GM19395 (cell line): ENCODE results near the gene SSTR4.

Experiments
- ATAC-seq: cut with Tn5 transposase; IDR thresholded peaks from one replicate; pipeline ENCODE4 v1.9.1; 2021; ENCODE audit warnings: mild to moderate bottlenecking, moderate library complexity; ENCODE audit not compliant: unreplicated experiment

SSTR4 gene

DNA sequence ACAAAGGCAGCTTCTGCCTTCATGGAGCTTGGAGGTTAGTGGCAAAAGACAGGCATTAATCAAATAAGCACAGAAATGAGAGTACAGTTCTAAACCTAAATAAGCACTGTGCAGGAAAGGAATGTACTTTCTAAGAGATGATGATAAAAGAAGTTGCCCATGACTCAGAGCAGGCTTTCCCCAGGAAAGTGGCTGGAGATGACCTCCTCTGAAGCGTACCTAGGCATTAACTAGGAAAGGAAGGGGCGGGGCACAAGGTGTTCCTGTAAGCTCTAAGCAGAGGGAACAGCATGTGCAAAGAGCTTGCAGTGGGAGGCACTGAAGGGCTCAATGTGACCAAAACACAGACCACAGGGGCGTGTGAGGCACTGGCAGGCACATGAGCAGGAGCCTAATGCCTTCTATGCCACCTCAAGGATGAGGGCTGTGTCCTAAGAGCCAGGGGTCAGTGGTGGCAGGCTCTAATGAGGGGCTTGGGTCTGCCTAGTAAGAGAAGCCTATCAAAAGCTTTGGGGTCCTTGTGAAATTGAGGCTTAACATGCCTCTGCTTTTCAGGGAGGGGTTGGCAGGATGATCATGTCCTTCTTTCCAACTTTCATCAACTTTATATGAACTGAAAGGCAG, 4.9 kb downstream of the SSTR4 start:
- no peak for ATAC-seq

GRCh38 chr20:23042270-23042669, 7.2 kb downstream of the SSTR4 start:
- no peak for ATAC-seq

GRCh38 chr20:23043376-23043775, 8.3 kb downstream of the SSTR4 start:
- ATAC-seq: no peak

DNA sequence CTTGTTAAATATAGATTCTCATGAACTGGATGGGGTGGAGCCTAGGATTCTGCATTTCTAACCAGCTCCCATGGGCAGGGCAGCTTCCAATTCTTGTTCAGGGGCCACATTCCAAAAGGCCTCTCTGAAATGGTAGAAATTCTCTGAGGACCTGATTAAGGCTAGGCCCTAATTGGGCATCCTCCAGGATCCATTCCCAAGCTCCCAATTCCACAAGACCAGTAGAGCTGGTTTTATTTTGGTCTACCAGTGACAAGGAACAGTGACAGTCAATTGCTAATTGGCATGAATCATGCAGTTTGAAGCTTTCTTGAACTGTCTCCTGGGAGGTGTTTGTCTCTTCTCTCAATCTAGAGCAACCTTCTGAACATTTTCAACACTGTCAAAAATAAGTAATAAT, 11.3 kb downstream of the SSTR4 start:
- ATAC-seq: no peak

- ATAC-seq: no peak
Observed at GRCh38 chr20:23047001-23047737, 12.1 kb downstream of the SSTR4 start.

DNA sequence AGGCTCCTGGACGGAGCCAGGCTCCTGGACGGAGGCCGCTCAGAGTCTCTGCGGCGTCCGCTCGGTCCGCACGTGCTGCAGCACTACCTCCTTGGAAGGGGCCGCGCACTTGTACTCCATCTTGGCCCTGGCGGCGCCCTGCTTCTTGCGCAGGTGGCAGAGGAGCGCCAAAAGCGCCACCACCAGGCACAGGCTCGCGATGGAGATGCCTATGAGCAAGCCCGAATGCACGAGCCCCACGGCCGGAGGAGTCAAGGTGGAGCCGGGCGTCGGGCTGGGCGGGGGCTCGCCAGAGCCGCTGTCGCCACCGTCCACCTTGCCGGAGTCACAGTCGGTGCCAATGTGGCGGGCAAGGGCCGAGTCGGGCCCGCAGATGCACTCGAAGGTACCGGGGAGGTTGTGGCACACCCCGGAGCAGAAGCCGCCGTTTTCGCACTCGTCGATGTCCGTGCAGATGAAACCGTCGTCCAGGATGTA, 12.7 kb downstream of the SSTR4 start:
- no peak for ATAC-seq

DNA sequence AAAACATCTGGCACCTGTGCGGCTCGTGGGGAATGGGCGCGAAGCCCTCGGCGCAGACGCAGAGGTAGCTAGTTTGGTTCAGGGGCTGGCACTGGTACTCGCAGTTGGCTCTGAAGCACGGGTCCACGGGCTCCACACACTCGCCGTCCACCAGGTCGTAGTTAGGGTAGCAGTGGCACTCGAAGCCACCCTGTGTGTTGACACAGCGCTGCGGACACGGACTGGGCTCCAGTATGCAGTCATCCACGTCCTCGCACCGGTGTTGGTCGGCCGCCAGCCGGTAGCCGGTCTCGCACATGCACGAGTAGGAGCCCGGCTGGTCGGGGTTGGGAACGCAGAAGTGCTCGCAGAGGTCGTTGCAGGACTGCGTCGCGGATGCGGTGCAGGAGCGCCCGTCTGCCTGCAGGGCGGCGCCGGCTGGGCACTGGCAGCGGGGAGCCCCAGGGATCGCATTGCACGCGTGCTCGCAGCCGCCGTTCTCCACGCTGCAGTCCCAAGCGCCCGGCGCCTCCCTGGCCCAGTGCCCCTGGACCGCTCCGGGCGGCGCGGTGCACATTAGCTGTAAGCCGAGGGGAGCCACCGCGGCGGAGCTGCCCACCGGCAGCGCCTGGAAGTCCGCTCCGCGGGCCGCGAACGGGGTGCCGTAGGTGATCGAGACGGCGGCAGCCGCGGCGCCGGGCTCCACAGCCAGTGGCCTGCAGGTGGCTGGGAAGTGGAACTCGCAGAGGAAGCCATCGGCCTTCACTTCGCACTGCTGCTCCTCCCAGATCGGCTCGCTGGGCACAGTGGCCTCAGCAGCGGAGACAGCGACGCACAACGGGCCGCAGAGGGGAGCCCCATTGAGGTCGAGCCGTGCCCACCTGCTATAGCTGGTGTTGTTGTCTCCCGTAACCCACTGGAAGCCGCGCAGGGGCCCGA, 13.4 kb downstream of the SSTR4 start:
- no peak for ATAC-seq

DNA sequence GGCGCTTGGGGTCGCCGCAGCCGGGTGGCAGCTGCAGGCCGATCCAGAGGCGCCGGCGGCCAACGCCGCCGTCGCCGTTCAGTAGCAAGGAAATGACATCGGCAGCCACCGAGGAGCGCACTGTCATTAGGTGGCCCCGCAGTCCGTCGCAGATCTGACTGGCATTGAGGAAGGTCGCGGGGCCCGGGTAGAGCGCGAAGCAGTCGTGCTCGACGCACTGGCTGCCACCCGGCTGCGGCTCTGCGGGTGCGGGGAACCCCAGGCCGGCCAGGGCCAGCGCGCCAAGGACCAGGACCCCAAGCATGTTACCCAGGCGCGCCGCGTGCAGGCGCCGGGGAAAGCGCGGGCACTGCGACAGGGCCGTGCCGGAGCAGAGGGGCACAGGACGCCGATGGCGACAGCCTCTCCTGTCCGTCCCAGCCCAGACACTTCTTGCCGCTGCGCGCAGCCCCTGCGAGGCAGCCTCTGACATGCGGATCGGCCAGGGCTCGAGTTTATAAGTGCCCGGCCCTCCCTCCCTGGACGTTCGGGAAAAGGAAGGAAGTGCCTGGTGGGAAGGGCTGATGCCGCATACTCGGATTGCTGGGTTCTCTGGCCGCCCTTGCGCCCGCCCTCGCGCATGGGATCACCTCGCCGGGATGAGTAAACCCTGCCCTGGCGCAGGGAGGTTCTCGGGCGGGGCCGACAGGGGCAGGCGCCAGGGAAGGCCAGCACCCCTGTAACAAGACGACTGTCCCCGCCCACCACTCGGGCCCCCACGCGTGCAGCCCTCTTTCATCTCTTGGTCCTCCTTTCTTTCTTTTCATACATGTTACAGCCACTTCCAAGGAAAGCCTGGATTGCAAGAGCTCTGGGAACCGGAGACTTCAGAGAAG, 14.3 kb downstream of the SSTR4 start, which contains the start of gene THBD:
Gene THBD, minus strand, starts transcription at position 472 of the 875 bp plus-strand sequence. Its CDS starts 168 bp downstream, at position 304.
- ATAC-seq: no peak

- ATAC-seq: no peak
Observed at GRCh38 chr20:23050076-23050838, 15.1 kb downstream of the SSTR4 start.

GRCh38 chr20:23050847-23051627, 15.9 kb downstream of the SSTR4 start:
- no peak for ATAC-seq

DNA sequence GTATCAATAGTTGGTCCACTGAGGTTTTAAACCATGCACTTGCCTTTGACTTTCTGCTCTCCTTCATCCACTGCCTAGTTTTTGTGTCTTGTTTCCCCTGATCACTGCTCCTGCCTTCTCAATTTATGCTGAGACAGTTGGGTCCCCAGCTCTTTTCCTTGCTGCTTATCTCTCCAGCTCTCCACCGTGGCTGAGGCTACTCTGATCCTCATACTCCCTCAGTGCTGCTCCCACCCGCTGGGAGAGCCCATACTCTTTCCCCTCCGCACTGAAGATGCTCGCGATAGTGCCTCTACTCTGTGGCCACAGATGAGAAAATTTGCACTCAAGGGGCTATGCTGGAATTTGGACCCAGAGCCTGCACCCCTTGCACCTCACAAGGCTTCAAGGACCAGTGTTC, 17.8 kb downstream of the SSTR4 start:
- no peak for ATAC-seq

GRCh38 chr20:23058240-23058639, 23.1 kb downstream of the SSTR4 start:
- no peak for ATAC-seq

DNA sequence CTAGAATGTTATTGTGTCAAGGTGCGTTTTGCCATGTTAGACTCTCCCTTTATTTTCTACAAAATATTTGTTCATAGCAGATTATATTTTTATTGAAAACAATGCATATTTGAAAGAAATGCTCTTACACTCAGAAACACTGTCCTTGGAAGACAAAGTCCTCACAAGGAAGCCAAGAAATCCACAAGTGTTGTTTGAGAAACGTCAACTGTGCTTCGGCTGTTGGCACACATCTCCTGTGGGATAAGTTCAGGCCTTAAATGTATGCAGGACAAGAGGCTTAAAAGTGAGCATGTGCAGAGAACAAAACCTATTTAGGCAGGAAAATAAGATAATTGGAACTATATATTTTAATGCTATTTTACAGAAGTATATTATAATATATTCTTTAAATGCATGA, 23.9 kb downstream of the SSTR4 start:
- no peak for ATAC-seq

GRCh38 chr20:23059846-23060245, 24.7 kb downstream of the SSTR4 start:
- ATAC-seq: no peak

GRCh38 chr20:23060629-23061028, 25.5 kb downstream of the SSTR4 start:
- no peak for ATAC-seq

DNA sequence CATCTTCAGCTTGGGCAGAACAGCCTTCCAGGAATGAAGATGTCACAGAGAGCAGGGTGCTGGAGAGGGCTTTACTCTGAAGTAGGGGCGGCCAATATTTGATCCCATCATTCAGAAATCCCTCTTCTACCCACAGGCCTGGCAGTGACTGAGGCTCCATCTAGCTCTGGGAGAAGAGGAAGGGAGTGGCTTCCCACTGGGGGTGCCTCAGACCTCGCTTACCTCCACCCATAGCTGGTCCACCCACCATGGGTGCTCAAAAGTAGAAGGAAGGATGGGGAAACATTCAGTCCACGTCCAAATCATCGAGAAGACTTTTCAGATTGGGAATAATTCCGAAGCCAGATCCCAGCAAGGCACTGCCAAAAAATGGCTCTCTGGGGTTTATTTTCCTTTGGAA, 26.1 kb downstream of the SSTR4 start:
- no peak for ATAC-seq

GRCh38 chr20:23061734-23062561, 26.8 kb downstream of the SSTR4 start:
- ATAC-seq: no peak

DNA sequence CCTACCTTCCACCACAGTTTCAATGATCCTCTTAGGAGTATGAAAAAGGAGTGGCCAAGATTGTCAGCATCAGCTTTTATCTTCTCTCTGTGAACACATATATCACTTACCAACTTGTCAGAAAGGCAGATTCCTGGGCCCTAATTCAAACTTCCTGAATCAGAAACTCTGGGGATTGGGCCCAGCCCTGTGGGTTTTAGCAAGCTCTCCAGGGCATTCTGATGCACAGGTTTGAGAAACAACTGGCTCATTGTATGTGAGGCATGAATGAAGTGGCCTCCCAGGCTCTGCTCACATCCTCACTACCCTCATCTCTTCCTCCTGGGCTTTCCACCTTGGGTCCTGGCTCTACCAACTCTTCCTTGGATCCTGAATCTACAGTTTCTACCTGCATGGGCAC, 27.5 kb downstream of the SSTR4 start:
- ATAC-seq: no peak
